ENCODE results near the gene GSTA3.

DNA sequence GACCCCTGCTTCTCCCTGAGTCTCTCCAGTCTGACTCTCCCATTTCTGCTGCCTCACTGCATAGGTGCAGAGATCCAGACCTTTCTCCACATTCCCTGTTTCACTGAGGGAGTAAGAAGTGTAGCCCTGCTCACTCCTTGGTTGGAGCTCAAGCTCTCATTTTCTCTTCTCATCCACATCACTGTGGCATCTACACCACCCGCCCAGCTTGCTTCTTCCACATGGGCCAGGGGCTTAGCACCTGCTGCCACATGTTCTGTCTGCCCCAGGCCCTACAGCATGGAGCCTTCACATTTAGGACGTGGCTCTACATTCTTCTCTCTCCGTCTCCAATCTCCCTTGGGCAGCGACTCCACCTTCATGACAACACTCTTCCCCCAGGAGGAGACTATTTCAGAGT, 60.4 kb downstream of the GSTA3 start:
- no peak for TF ChIP-seq EZH2phosphoT487 (IDR thresholded peaks at IDR 0.05; ENCODE audit: insufficient read depth, low read depth)
- TF ChIP-seq EZH2 (IDR thresholded peaks at IDR 0.05; ENCODE audit: insufficient read depth, poor library complexity, severe bottlenecking), result no peak
